ENCODE data around the gene PRICKLE1.

DNA sequence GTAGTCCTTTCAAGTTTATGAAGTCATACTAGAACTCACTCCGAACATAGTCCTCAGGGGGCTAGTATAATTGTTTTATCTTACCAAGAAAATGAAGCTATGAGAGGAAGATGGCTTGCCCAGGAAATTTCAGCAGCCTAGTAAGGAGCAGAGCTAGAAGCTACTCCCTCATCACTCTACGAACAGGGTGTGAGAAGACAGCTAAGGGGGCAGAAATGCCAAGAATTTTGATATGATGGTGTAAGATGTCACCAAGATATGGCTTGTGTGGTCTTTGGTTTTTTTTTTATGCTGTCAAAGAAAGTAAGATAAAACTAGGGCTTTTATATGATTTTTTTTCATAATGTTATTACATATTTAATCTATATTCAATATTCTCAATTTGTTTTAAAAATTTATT lies 47.6 kb downstream of the PRICKLE1 start:
- TF ChIP-seq, protein P1, sequence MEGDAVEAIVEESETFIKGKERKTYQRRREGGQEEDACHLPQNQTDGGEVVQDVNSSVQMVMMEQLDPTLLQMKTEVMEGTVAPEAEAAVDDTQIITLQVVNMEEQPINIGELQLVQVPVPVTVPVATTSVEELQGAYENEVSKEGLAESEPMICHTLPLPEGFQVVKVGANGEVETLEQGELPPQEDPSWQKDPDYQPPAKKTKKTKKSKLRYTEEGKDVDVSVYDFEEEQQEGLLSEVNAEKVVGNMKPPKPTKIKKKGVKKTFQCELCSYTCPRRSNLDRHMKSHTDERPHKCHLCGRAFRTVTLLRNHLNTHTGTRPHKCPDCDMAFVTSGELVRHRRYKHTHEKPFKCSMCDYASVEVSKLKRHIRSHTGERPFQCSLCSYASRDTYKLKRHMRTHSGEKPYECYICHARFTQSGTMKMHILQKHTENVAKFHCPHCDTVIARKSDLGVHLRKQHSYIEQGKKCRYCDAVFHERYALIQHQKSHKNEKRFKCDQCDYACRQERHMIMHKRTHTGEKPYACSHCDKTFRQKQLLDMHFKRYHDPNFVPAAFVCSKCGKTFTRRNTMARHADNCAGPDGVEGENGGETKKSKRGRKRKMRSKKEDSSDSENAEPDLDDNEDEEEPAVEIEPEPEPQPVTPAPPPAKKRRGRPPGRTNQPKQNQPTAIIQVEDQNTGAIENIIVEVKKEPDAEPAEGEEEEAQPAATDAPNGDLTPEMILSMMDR (conservative IDR thresholded peaks at IDR 0.05; ENCODE audit: low read length): no peak
- TF ChIP-seq EZH2phosphoT487 (IDR thresholded peaks at IDR 0.05; ENCODE audit: borderline replicate concordance, low read depth, low read length): no peak
